HG03520 (cell line): ENCODE measurements around the gene SP110.

ENCODE experiments used
- ATAC-seq: cut with Tn5 transposase; IDR thresholded peaks from one replicate; pipeline ENCODE4 v1.9.1; 2021; ENCODE audit warnings: mild to moderate bottlenecking, moderate library complexity; ENCODE audit not compliant: unreplicated experiment

Gene SP110

DNA sequence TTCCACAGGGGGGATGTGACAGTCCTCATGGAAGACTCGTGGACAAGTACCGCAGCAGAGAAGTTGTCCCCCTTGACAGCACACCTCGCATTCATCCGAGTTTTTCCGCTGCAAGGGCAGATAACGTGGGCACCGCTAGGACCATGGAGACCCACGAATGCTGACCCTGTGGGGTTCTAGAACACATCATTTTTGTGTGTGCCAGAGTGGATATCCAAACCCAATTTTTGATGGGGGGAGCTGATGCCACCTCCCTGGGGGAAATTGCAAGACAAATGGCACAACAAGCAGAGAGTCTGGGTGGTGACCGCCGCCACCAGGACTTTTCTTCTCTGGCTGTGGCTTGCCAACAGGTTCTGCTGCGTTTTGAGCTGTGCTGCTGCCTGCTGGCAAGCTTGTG, 46.9 kb downstream of the SP110 start:
- ATAC-seq = no peak

DNA sequence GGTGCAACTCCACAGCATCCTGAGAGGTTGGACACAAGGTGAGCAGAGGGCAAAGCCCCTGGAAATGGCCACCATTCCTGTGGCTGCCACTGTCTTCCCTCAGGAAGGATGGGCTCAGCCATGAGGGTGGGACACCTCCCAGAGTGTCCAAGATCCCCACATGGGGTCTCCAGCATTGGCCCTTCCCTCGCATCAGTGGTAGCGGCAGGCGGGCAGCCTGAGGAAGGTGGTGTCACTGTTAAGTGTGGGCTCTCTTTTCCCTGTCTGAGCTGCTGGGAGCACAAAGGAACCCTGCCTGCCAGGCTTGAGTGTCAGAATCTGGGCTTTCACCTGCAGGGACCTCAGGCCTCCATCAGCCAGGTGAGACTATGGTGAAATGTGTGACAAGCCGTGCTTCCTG, 47.6 kb downstream of the SP110 start:
- ATAC-seq = no peak

DNA sequence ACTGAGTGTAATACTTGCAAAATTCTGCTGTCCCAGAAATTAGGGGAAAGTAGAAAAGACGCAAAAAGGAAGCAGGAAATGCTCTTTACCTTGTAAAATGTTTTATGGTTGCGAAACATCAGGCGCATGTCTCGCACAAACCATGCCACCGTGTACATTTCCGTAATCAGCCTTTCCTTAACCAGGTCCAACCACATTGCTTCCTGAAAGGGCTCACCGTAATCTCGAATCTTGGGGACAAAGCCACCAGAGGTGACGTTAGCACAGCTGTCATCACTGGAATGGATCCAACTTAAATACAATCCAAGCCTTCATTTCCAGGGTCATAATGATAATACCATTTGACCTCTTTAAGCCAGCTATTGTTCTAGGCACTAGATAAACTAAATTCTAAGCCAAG, 49.3 kb downstream of the SP110 start:
- no peak for ATAC-seq

DNA sequence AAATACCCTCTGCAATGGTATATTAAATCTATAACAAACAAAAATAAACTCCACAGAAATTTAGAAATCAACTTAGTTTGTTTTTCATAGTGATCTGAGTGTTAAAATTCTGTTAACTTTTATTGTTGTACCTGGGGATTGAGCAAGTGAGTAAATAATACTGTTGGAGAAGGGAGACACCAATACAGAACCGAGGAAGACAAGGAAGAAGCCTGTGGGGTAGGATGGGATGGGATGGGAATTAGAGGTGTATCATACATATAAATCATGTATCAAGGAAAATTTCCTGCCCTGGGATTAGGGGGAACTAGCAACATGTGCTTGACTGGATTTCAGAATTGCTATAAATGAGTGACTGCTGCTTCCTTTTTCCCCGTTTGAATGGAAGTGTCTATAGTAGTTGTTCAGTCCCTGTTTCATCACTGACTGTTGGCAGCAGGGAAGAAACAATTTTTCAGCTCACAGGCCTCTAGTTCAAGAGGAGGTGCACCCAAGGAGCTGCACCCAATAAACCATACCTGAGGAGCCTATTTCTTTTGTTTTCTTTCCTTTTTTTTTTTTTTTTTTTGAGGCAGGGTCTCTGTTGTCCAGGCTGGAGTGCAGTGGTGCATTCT, 53.1 kb downstream of the SP110 start:
- no peak for ATAC-seq

DNA sequence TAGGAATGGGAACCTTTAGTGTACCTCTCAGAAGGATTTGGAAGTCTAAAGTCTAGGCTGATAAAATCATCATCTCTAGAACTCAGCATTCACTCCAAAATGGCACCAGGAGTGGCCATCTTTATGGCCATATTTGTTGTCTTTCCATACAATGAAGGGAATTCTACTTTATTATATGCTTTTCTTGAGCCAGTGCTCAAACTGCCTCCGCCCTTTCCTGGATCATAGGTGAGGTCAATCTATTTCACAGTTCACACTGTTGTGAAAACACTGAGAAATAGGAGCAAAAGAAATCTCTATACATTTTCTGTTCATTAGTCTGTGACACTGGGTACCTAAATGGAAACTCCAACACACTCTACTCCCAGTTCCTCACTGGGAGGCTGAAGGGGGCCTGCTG, 55.6 kb downstream of the SP110 start:
- no peak for ATAC-seq

DNA sequence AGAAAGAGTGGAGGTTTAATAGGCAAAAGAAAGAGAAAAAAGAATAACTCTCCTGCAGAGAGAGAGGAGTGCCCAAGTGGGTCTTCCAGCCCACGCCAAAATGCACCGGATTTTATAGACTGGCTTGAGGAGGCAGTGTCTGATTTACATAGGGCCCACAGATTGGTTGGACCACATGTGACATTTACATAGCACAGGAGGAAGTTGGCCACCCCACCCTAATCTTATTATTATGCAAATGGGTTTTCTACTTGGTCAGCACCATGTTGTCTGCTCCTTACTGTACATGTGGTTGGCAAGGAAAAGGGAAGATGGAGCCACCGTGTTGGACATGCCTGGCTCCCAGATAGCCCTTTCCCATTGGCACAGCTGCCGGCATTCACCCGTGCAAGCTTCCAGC, 56.8 kb downstream of the SP110 start:
- ATAC-seq = no peak

DNA sequence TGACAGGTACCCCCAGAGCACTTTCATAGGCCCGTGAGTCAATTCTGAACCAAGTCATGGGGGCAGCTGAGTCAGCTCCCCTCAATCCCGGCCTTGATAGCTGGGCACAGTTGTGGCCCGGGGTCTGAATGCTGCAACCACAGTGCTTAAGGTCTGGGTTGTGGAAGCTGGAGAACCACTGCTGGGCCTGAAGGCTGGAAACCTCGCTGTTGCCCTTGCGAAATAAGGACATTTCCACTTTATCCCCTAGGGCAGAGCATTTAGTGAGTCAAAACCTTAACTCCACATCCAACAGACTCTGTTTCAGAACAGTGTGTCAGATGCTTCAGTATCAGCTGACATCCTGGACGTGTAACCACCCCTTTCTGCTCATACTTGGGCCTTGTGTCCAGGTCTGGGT, 58.6 kb downstream of the SP110 start:
- ATAC-seq = no peak

DNA sequence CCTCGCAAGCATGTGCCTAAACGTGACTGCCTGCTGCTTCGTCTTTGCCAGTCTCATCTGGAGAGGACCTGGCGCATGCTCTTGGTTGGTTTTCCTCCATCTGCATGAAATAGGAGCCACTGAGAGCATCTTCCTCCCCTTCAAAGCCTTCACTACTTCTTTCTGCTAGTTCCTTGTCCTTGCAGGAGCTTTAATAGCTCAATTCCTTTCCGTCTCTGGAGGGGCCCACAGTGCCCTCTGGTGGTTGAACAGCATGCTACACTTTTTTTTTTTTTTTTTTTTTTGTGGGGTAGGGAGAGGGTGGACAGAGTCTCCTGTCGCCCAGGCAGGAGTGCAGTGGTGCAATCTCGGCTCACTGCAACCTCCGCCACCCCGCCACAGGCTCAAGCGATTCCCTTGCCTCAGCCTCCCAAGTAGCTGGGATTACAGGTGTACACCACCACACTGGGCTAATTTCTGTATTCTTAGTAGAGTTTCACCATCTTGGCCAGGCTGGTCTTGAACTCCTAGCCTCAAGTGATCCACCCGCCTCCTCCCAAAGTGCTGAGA, 59.6 kb downstream of the SP110 start:
- ATAC-seq = no peak

DNA sequence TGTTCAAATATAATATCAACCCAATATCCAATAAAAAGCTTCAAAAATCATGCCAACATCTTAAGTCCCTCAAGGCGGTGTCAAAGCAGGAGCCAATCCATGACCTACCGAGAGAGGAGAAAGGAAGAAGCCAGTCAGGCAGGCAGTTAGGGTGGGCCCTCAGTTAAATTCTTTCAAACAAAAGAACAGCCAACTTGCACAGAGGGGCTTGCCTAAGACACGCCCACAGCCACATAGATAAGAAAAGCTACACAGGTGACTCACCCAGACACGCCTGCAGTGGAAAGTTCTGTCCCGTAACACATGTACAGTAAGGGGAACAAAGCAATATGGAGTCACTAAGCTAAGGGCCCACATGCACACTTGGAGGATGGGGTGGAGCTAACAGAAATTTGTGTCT, 61.3 kb downstream of the SP110 start:
- ATAC-seq = no peak

DNA sequence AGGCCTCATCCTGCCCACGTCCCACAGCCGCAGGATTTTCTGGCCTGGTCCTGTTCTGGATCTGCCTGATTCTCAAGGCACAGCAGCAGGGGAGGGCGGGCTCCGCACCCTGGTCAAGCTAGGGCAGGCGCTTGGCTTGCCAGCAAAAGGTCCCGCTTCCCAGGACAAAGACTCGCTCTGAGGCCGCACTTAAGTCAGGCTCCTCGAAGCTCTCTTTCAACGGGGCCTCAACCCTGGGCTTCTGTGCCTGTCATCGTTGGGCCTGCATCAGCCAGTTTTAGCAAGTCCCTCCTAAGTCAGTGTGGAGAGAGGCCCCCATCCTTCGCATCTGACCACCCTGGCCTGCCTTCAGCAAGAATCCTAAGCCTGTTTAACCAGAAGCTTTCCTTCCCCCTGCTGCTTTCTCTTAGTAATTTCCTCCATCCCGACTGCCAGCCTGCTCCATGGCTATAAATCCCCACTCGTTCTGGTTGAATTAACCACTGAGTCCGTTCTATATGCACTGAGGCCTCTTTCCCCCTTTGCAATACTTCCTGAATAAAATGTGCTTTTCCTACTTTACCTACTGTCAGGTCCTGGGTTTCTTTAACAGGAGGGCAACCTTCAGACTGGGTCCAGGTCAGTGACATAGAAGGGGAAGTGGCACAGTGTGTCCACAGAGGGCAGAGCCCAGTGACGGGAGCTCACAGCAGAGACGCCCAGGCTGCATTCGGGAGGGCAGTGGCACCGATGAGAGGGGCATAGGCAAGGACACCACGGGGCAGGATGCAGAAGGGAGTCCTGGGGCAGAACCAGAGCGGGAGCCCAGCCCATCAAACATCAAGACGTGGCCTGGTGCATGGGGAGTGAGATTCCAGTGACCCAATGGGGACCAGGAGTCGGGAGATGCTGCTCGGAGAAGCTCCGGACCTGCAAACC, 62.7 kb downstream of the SP110 start:
- ATAC-seq = no peak

DNA sequence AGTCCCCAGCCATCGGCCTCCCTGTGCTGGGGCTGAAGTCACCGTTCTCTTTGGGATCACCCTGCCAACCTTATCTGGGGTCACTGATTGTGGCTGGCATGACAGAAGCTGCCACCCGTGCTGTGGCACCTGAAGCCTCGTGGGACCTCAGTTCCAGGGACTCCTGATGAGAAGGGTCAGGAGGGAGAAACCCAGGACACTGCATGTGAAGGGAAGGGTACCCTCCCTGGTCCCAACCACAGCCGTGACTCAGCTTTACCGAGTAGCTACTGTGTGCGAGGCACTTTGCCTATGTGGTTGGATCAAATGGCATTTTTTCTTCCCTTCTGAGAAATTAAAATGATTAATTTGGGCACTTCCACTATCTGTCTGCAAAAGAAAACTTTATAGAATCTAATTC, 64.4 kb downstream of the SP110 start:
- ATAC-seq = no peak

DNA sequence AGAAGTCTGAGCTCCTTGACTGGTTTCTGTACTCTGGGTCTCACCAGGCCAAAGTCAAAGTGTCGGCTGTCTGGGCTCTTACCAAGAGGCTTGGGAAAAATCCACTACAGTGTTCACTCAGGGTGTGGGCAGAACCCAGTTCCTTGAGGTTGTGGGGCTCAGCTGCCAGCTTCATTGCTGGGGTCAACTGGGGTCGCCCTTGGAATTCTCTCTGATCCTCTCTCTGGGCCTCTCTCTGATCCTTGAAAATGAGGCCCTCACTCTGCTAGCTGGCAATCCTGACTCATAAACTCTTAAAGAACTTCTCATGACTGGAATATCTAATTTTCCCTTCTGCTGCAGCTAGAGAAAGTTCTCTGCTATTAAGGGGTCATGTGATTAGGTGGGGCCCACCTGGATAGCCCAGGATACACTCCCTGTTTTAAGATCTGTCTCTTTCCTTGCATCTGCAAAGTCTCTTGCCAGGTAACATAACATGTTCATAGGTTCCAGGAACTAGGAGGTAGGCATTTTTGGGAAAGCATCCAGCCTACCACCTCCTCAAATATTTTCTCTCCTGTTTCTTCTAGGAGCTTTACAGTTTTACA, 66.3 kb downstream of the SP110 start:
- no peak for ATAC-seq

DNA sequence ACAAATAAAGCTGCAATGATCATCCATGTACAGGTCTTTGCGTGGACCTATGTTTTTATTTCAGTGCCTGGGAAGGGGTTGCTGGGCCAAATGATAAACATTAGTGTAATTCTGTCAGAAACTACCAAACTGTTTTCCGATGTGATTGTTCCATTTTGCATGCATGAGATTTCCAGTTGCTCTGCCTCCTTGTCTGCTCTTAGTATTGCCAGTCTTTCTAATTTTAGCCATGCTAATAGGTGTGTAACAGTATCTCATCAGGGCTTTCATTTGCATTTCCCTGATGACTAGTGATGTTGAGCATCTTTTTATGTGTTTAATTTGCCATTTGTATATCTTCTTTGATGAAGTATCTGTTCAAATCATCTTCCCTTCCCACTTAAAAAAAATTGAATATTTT, 67.5 kb downstream of the SP110 start:
- ATAC-seq = no peak

DNA sequence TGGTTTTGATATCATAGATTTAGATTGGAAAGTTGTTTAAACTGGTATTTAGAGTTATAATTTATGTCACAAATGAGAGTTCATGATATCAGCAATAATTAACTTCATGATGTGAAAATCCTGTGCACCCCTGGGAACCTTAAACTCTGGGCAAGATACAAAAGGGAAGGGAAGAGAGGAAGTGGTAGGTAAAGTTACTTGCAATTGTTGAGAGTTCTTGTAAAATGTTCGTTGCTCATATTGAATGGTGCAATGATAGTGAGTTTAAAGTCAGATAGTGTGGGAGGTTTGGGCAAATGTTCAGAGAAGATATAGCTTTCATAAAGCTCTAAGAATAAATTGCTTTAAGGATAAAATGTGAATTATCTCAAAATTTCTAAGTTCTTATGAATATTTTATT, 75.4 kb downstream of the SP110 start:
- no peak for ATAC-seq

DNA sequence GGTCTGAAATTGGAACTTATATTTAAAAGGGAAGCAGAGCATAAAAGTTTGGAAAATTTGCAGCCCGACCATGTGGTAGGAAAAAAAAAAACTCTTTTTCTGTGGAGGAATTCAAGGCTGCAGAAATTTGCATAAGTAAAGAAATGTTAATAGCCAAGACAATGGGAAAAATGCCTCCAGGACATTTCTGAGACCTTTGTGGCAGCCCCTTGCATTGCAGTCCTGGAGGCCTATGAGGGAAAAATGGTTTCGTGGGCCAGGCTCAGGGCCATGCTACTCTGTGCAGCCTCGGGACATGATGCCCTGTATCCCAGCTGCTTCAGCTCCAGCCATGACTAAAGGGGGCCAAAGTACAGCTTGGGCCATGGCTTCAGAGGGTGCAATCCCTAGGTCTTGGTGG, 79.1 kb downstream of the SP110 start:
- ATAC-seq = no peak

DNA sequence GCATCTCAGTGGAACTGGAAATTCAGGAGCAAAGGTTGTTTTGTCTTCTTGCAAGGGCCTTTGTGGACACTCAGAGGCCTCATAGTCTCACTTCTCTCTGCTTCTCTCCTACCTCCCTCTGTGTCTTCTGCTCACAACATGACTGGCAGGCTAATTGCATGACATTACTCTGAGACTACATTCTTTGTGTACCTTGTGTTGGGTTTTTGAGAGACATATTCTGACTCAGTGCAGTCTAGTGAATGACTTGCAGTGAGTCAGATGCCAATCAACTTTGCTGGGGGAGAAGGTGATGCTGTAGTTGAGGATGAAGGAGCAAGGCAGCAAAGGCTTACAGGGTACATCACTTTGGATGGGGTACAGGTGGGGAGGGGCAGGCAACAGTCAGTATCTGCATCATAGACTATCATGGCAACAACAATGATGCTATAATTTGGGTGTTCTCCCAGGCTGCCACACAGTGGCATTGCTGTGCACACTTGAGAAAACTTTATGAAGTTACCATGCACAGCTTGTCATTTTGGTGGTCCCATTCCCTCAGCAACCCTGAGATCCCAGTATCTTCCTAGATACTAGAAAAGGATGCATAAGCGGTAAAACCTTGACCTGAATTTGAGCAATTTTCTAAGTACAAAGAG, 81.8 kb downstream of the SP110 start:
- no peak for ATAC-seq

DNA sequence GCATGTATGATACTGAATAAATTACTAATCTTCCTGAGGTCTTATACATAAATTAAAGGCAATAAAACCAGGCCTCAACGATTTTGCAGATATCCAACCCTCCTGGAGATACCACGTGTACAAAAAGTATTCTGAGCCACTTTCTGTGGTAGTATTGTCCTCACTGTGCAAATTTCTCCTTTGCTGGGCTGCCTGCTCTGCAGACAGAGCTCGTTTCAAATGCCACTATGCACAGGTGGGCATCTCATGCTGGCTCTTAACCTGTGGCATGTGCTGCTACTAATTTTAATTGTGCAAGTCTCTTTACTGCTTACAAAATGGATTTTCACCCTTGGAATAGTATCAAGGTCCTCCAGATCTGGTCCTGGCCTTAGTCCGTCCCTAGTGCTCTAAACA, 84.7 kb downstream of the SP110 start:
- no peak for ATAC-seq

DNA sequence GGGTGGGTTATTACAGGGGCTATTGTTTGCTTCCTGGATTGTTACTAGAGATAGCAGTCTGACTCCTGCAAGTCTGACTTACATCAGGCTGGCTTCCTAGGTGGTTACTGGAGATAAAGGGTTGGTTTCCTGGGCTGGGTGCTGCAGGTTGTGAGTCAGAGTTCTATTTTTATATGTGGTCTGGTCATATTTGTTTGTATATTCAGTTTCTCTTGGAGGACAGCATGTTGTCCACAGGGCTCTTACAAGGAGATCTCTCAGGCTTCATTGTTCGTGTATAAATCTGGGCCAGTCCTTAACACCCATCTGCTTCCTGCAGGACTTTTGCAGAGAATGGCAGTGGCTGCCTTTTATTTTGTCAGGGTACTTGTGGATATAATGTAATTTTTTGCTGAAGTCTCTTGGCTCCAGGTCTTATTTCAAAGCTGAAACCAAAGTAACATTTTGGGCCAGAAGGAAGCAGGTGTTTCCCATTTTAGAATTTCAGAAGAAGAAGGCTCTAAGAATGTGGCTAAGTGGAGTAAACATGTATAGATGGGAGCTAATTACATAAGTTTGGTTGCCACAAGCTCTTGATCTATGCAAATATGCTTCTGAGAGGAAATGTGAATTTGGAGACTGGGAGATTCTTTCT, 85.2 kb downstream of the SP110 start:
- ATAC-seq = no peak

DNA sequence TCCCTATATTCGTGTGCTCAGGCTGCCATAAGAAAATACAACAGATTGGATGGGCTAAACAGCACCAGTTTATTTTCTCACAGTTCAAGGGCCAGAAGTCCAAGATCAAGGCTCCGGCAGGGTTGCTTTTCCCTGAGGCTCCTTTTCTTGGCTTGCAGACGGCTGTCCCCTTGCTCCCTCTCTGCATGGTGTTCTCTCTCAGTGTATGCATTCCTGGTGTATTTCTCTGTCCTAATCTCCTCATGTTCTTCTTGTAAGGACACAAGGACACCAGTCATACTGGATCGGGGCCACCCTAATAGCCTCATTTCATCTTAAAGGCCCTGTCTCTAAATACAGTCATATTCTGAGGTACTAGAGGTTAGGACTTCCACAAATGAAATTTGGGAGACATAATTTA, 88.4 kb downstream of the SP110 start:
- ATAC-seq = no peak

DNA sequence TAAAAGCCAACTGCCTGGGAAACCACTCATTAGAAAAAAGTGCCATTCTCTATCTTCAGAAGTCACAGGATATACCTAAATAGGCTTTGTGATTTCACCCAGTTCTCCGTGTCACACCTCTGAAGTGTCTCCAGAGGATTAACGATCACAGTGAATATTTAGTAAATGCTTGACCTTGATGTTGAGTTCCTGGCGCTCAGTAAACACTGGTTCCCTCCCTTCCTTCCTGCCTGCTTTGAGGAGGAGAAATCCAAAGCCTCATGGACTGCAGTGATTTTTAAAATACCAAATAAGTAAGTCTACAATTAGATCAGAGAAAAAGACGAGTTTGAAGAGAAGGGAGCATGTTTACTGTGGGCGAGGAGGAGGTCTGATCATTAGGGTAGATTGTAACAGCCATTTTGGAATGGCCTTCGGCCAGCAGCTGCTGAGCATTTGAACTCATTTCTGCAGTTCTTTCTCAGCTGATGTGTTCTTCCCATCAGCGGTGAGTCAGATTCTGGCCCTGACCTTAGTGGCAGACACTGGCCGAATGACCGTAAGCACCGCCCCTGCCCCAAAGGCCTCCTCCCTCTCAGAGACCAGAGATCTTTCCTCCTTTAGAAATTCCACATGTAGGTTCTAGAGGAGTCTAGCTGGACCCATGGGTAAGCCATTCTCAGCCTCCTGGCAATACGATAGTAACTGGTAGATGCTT, 89.0 kb downstream of the SP110 start:
- no peak for ATAC-seq
